Subcutaneous adipose tissue (tissue), 4 donors: ENCODE measurements around the gene NGFR. TPM values are rescaled to one million over a fixed set of nuclear protein-coding genes. Genes with fewer than 3 reads are reported as not detected.

ENCODE experiments used
- CTCF ChIP-seq: fragments of 450-650 bp; IDR thresholded peaks from one replicate; pipeline ENCODE4 v1.5.1; 2016; ENCODE audit warnings: low read depth, mild to moderate bottlenecking, control low read depth, antibody characterized with exemption, moderate library complexity
- total RNA-seq, 4 donors: library from RNA; depleted of rRNA; stranded (reverse); fragments of >200 nt; gene quantifications; one replicate each; pipeline ENCODE4 v1.1.0, GENCODE V29; 2016

NGFR gene
- total RNA-seq, 4 donors from 2014 or later: 0.51 to 2.8 (median 1.9) TPM

GRCh38 chr17:49454050-49454449, 41.0 kb upstream of the NGFR start:
- TF ChIP-seq CTCF: no peak

GRCh38 chr17:49455272-49455861, 39.7 kb upstream of the NGFR start:
- no peak for TF ChIP-seq CTCF

- TF ChIP-seq CTCF: no peak
Measured at GRCh38 chr17:49456183-49456965, 38.7 kb upstream of the NGFR start.

- TF ChIP-seq CTCF: no peak
Measured at GRCh38 chr17:49457564-49458535, 37.2 kb upstream of the NGFR start.

GRCh38 chr17:49459401-49459984, 35.6 kb upstream of the NGFR start:
- no peak for TF ChIP-seq CTCF

GRCh38 chr17:49460401-49460800, 34.7 kb upstream of the NGFR start:
- no peak for TF ChIP-seq CTCF

GRCh38 chr17:49461580-49461979, 33.5 kb upstream of the NGFR start:
- TF ChIP-seq CTCF: no peak
